ENCODE results near the gene OR51B2.

- TF ChIP-seq CTCF (IDR thresholded peaks at IDR 0.05), result no peak
- no peak for TF ChIP-seq TCF7L2 (IDR thresholded peaks at IDR 0.05; ENCODE audit: low read depth, low read length)
- no peak for TF ChIP-seq REST (IDR thresholded peaks at IDR 0.05; ENCODE audit: insufficient read depth in 1 of 2, low read depth in 2 of 2, low read length in 1 of 2)
Observed at GRCh38 chr11:5283882-5284281, 40.2 kb downstream of the OR51B2 start.

Measured in Panc1 (cell line).